ENCODE results near the gene CTTNBP2NL.
"Not testable (repeated sequence)": the region's sequence is repeated elsewhere in the genome, so short reads cannot be mapped to it uniquely, and the experiment has no call there.

CTTNBP2NL gene

GRCh38 chr1:112461200-112461871 is 65.3 kb downstream of the CTTNBP2NL start:
- DNase-seq (ENCODE audit: low read depth), result no peak

- no peak for DNase-seq (ENCODE audit: low read depth)
These were observed 66.9 kb downstream of the CTTNBP2NL start for GRCh38 chr1:112462953-112463279.

- DNase-seq (ENCODE audit: low read depth), result no peak
These were observed 68.5 kb downstream of the CTTNBP2NL start for GRCh38 chr1:112464501-112464900.

GRCh38 chr1:112465122-112465521 is 69.1 kb downstream of the CTTNBP2NL start:
- DNase-seq (ENCODE audit: low read depth), result no peak

- peak; percentile 84 for DNase-seq (ENCODE audit: low read depth)
These were observed 70.2 kb downstream of the CTTNBP2NL start for GRCh38 chr1:112466078-112466660.

GRCh38 chr1:112470324-112470723 is 74.3 kb downstream of the CTTNBP2NL start:
- not testable (repeated sequence) for DNase-seq (ENCODE audit: low read depth)

- no peak for DNase-seq (ENCODE audit: low read depth)
These were observed 75.0 kb downstream of the CTTNBP2NL start for GRCh38 chr1:112470966-112471365.

GRCh38 chr1:112472142-112472541 is 76.1 kb downstream of the CTTNBP2NL start:
- DNase-seq (ENCODE audit: low read depth), result no peak

- DNase-seq (ENCODE audit: low read depth), result no peak
These were observed 81.5 kb downstream of the CTTNBP2NL start for GRCh38 chr1:112477550-112477949.

- DNase-seq (ENCODE audit: low read depth), result no peak
These were observed 82.3 kb downstream of the CTTNBP2NL start for GRCh38 chr1:112478314-112478713.

GRCh38 chr1:112486063-112486462 is 90.0 kb downstream of the CTTNBP2NL start:
- not testable (repeated sequence) for DNase-seq (ENCODE audit: low read depth)

- not testable (repeated sequence) for DNase-seq (ENCODE audit: low read depth)
These were observed 91.7 kb downstream of the CTTNBP2NL start for GRCh38 chr1:112487686-112488085.

- no peak for DNase-seq (ENCODE audit: low read depth)
These were observed 92.1 kb downstream of the CTTNBP2NL start for GRCh38 chr1:112488141-112488540.

- no peak for DNase-seq (ENCODE audit: low read depth)
These were observed 96.1 kb downstream of the CTTNBP2NL start for GRCh38 chr1:112492076-112492475.

GRCh38 chr1:112493351-112493750 is 97.3 kb downstream of the CTTNBP2NL start:
- DNase-seq (ENCODE audit: low read depth), result no peak

- no peak for DNase-seq (ENCODE audit: low read depth)
These were observed 100.3 kb downstream of the CTTNBP2NL start for GRCh38 chr1:112496290-112496689.

- peak; percentile 39 for DNase-seq (ENCODE audit: low read depth)
These were observed 106.0 kb downstream of the CTTNBP2NL start for GRCh38 chr1:112501810-112502641.

- no peak for DNase-seq (ENCODE audit: low read depth)
These were observed 106.8 kb downstream of the CTTNBP2NL start for GRCh38 chr1:112502826-112503225.

- no peak for DNase-seq (ENCODE audit: low read depth)
These were observed 108.1 kb downstream of the CTTNBP2NL start for GRCh38 chr1:112504001-112504660.

GRCh38 chr1:112504661-112505399 is 108.8 kb downstream of the CTTNBP2NL start:
- no peak for DNase-seq (ENCODE audit: low read depth)

- no peak for DNase-seq (ENCODE audit: low read depth)
These were observed 109.4 kb downstream of the CTTNBP2NL start for GRCh38 chr1:112505400-112505785.

GRCh38 chr1:112505878-112506277 is 109.9 kb downstream of the CTTNBP2NL start:
- DNase-seq (ENCODE audit: low read depth), result no peak

All from GM04504 (cell line).